ENCODE measurements around the gene TSTD2.

The TSTD2 gene

GRCh38 chr9:97599314-97599846 is 33.8 kb downstream of the TSTD2 start:
- DNase-seq (ENCODE audit: low spot score): no peak
- ChIA-PET POLR2A (ENCODE audit: low non-redundant PET) (no interaction called here), CTCF (interaction anchor here (0.5 to 2.4 kb wide), 45 partner anchors 8 to 1185 kb away, joined by 3 to 86 read pairs (median 5); partner anchors contain the start of genes TDRD7 and TSTD2)
- TF ChIP-seq CTCF (conservative IDR thresholded peaks at IDR 0.05; ENCODE audit: low read depth): no peak
- no peak overlapping the region for H3K27ac ChIP-seq

GRCh38 chr9:97598461-97599288 is 34.5 kb downstream of the TSTD2 start:
- POLR2A ChIA-PET (ENCODE audit: low non-redundant PET): no interaction called here

GRCh38 chr9:97596906-97597305 is 36.3 kb downstream of the TSTD2 start:
- no peak for DNase-seq (ENCODE audit: low spot score)
- no peak for TF ChIP-seq CTCF (conservative IDR thresholded peaks at IDR 0.05; ENCODE audit: low read depth)
- ChIA-PET POLR2A (ENCODE audit: low non-redundant PET) (no interaction called here), CTCF (interaction anchor here (1.0 to 1.5 kb wide), 2 partner anchors 19 to 95 kb away, joined by 3 to 4 read pairs; no protein-coding TSS in a partner anchor)
- H3K27ac ChIP-seq: no peak overlapping the region

More at GRCh38 chr9:97598461-97599288, 34.5 kb downstream of the TSTD2 start:
- CTCF ChIA-PET: interaction anchor here (0.5 to 2.4 kb wide), 55 partner anchors 9 to 1185 kb away, joined by 3 to 86 read pairs (median 4); partner anchors contain the start of genes TDRD7 and TSTD2
- H3K27ac ChIP-seq: no peak overlapping the region
- peak; percentile 72 for DNase-seq (ENCODE audit: low spot score)
- TF ChIP-seq CTCF (conservative IDR thresholded peaks at IDR 0.05; ENCODE audit: low read depth): peak; percentile 89

- ChIA-PET CTCF (interaction anchor here (1.5 kb wide), 1 partner anchor 21 kb away, joined by 4 read pairs; no protein-coding TSS in a partner anchor), POLR2A (ENCODE audit: low non-redundant PET) (no interaction called here)
- TF ChIP-seq CTCF (conservative IDR thresholded peaks at IDR 0.05; ENCODE audit: low read depth): no peak
- H3K27ac ChIP-seq: no peak overlapping the region
- DNase-seq (ENCODE audit: low spot score): no peak
Measured at GRCh38 chr9:97594381-97594921, 38.7 kb downstream of the TSTD2 start.

GRCh38 chr9:97593960-97594359 is 39.2 kb downstream of the TSTD2 start:
- ChIA-PET POLR2A (ENCODE audit: low non-redundant PET) (no interaction called here), CTCF (interaction anchor here (0.6 to 1.5 kb wide), 2 partner anchors 15 to 21 kb away, joined by 3 to 4 read pairs; no protein-coding TSS in a partner anchor)
- no peak overlapping the region for H3K27ac ChIP-seq
- no peak for TF ChIP-seq CTCF (conservative IDR thresholded peaks at IDR 0.05; ENCODE audit: low read depth)
- DNase-seq (ENCODE audit: low spot score): no peak

- ChIA-PET CTCF (no interaction called here), POLR2A (ENCODE audit: low non-redundant PET) (no interaction called here)
- no peak for DNase-seq (ENCODE audit: low spot score)
- H3K27ac ChIP-seq: no peak overlapping the region
- TF ChIP-seq CTCF (conservative IDR thresholded peaks at IDR 0.05; ENCODE audit: low read depth): no peak
Measured at GRCh38 chr9:97592126-97592525, 41.0 kb downstream of the TSTD2 start.

Data from RWPE1 (cell line).